TTC549 (cell line): ENCODE data around the gene ANKRD63.

Source experiments
- FAIRE-seq: peaks from 2 replicates; lab custom pipeline; 2012; peaks lifted over from hg19 to GRCh38; lab: Jason Lieb, UNC

ANKRD63 gene

DNA sequence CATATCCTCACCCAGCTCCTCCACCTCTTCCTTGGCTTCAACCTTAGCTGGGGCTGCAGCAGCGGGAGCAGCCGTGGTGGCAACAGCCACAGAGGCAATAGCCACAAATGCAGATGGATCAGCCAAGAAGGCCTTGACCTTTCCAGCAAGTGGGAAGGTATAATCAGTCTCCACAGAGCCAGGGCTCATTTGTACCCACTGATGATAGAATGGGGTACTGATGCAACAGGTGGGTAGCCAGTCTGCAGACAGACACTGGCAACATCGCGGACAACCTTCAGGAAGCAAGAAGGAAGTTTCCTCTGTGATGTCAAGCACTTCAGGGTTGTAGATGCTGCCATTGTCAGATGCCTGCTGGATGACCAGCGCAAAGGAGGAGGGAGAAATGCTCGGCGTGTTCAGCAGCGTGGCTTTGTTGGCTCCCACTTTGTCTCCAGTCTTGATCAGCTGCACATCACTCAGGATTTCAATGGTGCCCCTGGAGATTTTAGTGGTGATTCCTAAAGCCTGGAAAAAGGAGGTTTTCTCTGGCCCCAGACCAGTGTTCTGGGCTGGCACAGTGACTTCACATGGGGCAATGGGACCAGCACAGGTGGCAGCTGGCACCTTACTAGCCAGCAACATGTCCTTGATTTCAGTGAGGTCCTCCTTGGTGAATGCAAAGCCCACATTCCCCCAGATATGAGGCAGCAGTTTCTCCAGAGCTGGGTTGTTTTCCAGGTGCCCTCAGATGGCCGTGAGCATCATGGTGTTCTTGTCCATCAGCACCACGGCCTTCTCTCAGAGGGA is 29.7 kb upstream of the ANKRD63 start:
- FAIRE-seq = no peak

DNA sequence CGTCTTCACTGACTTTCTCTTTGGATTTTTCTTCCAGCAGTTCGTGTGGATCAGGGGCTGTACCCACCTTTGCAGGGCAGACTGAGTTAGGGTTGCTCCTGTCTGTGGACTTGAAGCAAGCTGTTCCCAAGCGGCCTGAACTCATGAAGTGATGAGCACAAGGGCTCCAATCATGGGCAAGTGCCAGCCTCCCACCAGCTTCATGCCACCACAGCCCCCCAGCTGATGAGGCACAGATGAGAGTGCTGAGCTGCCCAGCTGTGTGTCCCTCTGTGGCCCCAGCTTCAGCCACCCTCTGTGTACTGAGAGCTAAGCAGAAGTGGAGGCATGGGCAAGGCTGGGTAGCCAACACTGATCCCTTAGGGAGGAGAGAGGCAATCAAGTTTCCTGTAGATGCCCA is 28.1 kb upstream of the ANKRD63 start:
- FAIRE-seq = no peak

GRCh38 chr15:40310001-40310959 is 27.4 kb upstream of the ANKRD63 start:
- no peak for FAIRE-seq

DNA sequence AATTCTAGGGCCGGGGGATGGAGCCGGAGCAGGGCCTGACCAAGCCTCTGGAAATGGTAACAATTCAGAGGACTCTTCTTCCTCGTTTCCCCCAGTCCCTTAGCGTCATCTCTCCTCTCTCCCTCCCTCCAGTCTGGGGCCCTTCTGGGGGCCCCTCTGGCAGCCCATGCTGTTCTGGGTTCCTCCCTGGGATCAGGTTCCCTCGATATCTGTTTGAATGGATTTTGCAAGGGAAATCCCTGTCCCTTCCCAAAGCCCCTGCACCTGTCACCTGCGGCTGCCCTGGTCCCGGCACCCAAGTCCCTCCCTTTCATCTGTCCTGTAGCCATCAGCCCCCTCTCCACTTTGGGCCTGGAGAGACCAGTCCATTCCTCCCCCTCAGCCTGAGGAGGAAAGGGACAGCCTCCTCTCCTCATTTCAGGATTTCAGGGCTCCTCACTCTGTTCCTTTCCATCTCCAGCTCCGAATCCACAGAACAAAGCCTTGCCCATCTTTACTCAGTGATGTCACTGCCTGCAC is 26.5 kb upstream of the ANKRD63 start:
- FAIRE-seq = no peak

GRCh38 chr15:40307421-40308211 is 24.8 kb upstream of the ANKRD63 start, which contains the start of gene PLCB2:
PLCB2 (minus strand) TSS chr15:40307935; CDS start chr15:40307672, 263 bp downstream.
- FAIRE-seq = no peak

DNA sequence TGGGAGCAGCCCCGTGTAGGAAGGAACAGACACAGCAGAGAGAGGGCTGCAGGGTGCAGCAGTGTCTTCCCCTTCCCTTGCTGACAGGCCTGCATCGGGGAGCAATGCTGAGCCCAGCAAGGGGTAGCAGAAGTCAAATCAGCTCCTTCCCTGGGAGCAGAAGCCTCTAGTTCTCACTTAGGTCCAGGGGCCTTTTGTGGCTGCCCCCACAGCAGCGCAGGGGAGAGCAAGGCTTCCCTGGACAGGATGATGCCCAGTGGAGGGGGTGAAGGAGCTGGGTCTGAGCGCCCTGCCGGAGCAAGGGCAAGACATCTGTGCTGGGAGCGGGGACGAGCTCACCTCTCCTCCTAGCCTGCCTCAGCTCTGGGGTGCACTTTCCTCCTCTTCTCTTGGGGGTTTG is 24.0 kb upstream of the ANKRD63 start:
- FAIRE-seq = no peak

GRCh38 chr15:40306371-40306770 is 23.5 kb upstream of the ANKRD63 start:
- no peak for FAIRE-seq

DNA sequence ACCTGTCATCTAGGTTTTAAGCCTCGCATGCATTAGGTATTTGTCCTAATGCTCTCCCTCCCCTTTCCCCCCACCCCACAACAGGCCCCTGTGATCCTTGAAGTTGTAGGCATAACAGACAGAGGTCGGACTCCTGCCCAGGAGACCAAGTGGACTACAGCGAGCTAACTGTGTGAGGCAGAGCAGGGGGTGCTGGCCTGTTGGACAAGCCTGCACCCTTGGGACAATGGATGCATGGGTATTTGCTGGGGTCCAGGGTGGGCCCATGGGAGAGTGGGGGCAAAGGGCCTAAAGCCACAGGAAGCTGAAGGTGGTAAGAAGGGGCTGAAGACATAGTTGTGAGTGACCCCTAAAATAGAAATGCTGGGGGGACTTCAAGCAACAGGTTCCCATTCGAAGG is 22.4 kb upstream of the ANKRD63 start:
- FAIRE-seq = no peak

DNA sequence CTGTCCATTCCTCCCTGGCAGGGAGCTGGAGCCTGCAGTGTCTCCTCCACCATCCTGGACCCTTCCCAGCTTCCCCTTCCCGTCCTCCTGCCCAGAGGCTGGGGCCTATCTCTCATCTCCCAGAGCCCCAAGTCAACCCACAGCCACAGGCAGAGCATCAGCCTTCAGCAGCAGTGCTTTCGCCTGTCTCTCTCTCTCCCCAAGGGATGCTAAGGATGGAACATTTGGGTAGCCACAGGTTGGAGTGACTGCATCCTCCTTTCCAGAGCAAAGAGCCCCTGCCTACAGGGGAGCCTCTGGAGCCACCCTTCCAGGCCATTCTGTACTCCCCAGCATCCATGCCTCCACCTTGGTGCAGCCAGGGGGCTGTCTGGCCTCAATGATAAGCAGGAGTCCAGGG is 20.7 kb upstream of the ANKRD63 start:
- FAIRE-seq = no peak

- FAIRE-seq = no peak
Observed at GRCh38 chr15:40302981-40303380, 20.1 kb upstream of the ANKRD63 start.

GRCh38 chr15:40302288-40302886 is 19.5 kb upstream of the ANKRD63 start:
- no peak for FAIRE-seq

- no peak for FAIRE-seq
Observed at GRCh38 chr15:40301467-40302179, 18.8 kb upstream of the ANKRD63 start.

- no peak for FAIRE-seq
Observed at GRCh38 chr15:40300771-40301170, 17.9 kb upstream of the ANKRD63 start.

- FAIRE-seq = no peak
Observed at GRCh38 chr15:40300367-40300766, 17.5 kb upstream of the ANKRD63 start.

DNA sequence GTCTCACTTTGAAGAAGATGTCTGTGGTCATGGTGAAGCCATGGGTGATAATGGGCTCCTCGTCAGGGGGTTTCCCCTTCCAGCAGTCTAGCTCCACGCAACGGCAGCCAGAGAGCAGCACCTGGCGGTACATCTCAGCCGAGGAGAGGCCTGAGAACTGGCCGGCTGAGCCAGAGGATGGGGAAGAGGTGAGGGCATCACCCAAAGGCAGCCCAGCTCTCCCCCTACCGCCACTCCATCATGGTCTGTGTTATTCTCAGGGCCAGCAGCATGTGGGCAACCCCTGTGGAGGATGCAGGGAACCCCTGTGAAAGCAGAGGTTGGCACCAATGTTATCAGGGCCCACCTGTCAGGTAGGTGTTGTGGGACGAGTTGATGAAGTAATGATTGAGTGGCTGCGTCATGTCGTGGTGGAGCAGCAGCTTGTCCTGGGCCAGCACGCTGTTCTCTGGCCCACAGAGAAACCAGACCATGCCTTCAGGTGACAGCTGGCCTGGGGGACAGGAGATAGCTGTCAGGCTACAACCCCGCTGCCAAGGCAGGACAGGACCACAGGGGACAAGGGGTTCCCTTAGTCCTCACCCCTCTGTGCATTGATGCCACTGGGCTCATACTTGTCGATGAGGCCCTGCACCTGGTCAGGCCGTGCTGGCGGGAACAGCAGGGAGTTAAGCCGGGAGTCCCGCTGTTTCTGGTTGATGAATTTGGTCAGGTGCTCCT is 15.5 kb upstream of the ANKRD63 start:
- no peak for FAIRE-seq

DNA sequence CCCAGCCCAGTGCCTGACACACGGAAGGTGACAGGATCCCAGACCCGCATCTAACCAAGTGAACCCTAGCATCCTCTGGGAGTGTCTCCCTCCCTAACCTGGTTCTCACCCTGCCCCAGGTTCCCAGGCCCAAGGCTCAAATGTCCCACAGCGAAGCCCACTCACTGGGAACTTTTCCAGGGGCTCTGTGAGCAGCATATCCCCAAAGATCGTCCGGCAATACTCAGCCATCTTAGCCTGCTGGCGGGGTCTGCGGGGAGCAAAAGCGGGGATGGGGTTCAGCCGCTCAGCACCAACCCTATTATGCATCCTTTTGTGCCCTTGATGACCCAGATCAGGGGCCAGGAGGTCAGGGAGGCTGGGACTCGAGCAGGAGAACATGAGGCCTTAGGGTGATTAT is 14.5 kb upstream of the ANKRD63 start:
- FAIRE-seq = no peak

DNA sequence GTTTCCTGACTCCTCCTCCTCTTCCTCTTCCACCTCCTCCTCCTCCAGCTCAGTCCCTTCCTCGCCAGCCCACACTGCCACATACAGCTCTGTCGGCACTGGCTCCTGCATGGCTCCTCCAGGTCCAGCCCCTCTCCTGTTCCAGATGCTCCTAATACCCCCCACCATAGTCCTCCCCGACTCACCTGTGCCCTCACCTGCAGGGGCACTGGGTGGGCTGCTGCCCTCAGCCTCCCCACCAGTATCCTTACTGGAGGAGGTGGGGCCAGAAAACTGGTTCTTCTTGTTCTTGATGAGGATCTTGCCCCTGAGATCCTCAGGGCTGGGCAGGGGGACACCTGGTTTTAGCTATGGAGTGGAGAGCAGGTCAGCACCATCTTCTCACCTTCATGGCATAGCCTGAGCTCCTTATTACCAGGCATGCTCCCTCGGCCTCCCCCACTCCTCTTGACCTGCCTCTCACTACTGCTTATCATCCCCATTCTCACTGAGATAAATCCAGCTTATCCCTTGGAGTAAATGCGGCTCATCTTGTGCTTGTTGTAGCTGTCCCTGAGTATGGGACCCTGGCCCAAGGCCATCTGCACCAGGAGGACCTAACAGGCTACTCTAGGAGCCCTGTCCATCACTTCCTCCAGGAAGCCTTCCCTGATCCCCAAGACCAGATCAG is 13.8 kb upstream of the ANKRD63 start:
- FAIRE-seq = no peak

DNA sequence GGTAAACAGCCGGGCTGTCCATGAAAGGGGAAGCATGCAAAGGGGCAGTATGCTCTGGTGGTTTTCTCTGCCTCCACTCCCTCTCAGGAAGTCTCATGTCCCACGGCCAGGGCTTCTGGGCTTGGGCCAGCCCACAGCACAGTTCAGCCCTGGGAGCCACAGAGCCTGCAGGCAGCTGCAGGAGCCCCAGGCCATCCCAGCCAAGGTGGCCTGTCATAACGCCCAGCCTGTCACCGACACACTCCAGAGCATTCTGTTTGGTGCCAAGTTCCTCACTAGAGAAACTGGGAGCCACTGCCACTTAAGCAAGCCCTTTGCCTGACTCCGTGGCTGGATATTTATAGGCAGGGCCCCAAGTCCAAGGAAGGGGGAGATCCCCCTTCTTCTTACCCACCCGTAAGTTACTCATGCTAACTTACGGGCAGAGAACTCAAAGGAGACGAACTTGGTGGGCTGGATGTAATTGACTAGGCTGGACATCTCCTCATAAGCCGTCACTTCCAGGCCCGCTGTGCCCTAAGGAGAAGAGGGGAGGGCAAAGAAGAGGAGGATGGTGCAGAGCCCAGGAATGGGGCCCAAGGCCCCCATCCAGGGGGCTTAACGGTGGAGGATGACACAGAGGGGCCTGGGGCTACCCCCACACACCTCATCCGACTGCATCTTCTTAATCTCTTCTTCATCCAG is 13.2 kb upstream of the ANKRD63 start:
- FAIRE-seq = no peak

- FAIRE-seq = no peak
Observed at GRCh38 chr15:40295297-40295696, 12.4 kb upstream of the ANKRD63 start.
